HL-60 (cell line): ENCODE data around the gene PITPNB.

Source experiments
- POLR2AphosphoS5 ChIP-seq: IDR thresholded peaks from 2 replicates; pipeline ENCODE4 v1.6.1; 2012; ENCODE audit warnings: low read depth
- SPI1 ChIP-seq: IDR thresholded peaks from 2 replicates; pipeline ENCODE4 v1.6.1; 2012; ENCODE audit warnings: low read depth, mild to moderate bottlenecking, borderline replicate concordance
- TF ChIP-seq, protein P1 (sequence below): IDR thresholded peaks from one replicate; pipeline ENCODE4 v1.5.1; 2011; ENCODE audit warnings: low read length, control low read depth, inconsistent platforms; ENCODE audit not compliant: insufficient read depth

- TF ChIP-seq, protein P1, sequence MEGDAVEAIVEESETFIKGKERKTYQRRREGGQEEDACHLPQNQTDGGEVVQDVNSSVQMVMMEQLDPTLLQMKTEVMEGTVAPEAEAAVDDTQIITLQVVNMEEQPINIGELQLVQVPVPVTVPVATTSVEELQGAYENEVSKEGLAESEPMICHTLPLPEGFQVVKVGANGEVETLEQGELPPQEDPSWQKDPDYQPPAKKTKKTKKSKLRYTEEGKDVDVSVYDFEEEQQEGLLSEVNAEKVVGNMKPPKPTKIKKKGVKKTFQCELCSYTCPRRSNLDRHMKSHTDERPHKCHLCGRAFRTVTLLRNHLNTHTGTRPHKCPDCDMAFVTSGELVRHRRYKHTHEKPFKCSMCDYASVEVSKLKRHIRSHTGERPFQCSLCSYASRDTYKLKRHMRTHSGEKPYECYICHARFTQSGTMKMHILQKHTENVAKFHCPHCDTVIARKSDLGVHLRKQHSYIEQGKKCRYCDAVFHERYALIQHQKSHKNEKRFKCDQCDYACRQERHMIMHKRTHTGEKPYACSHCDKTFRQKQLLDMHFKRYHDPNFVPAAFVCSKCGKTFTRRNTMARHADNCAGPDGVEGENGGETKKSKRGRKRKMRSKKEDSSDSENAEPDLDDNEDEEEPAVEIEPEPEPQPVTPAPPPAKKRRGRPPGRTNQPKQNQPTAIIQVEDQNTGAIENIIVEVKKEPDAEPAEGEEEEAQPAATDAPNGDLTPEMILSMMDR, result no peak
- TF ChIP-seq POLR2AphosphoS5 (no peak), SPI1 (no peak)
Observed at GRCh38 chr22:27961182-27961581, 42.1 kb upstream of the PITPNB start.
